IMR-90 (cell line): ENCODE data around the gene EFCAB9.

Experiments
- BHLHE40 ChIP-seq: fragments of 150-350 bp; IDR thresholded peaks from 2 replicates; pipeline ENCODE4 v1.6.1; 2016; ENCODE audit warnings: mild to moderate bottlenecking, low read depth, low read length
- CEBPB ChIP-seq: IDR thresholded peaks from 2 replicates; pipeline ENCODE4 v1.6.1; 2012; ENCODE audit warnings: low read depth, low read length, improper control_type of control experiment
- CTCF ChIP-seq: conservative IDR thresholded peaks from 2 replicates; pipeline ENCODE4 v1.5.1; 2012; ENCODE audit warnings: mild to moderate bottlenecking, low read depth, low read length, improper control_type of control experiment
- ELK1 ChIP-seq: fragments of 150-350 bp; IDR thresholded peaks from 2 replicates; pipeline ENCODE4 v1.6.1; 2016; ENCODE audit warnings: low read depth, mild to moderate bottlenecking, low read length, moderate library complexity, borderline replicate concordance
- MAFK ChIP-seq: IDR thresholded peaks from 2 replicates; pipeline ENCODE4 v1.6.1; 2012; ENCODE audit warnings: low read depth, low read length, improper control_type of control experiment
- MXI1 ChIP-seq: IDR thresholded peaks from 2 replicates; pipeline ENCODE4 v1.6.1; 2012; ENCODE audit warnings: low read depth, mild to moderate bottlenecking, low read length, moderate library complexity, borderline replicate concordance
- POLR2A ChIP-seq: IDR thresholded peaks from 2 replicates; pipeline ENCODE4 v1.6.1; 2012; ENCODE audit warnings: mild to moderate bottlenecking, low read depth, low read length
- RAD21 ChIP-seq: IDR thresholded peaks from 2 replicates; pipeline ENCODE4 v1.6.1; 2012; ENCODE audit warnings: low read length, improper control_type of control experiment
- RFX5 ChIP-seq: IDR thresholded peaks from 2 replicates; pipeline ENCODE4 v1.8.0; 2012; ENCODE audit warnings: low read depth, mild to moderate bottlenecking, low read length, moderate library complexity
- SMC3 ChIP-seq: fragments of 150-350 bp; IDR thresholded peaks from 2 replicates; pipeline ENCODE4 v1.6.1; 2016; ENCODE audit warnings: low read depth, mild to moderate bottlenecking, antibody characterized with exemption, low read length, moderate library complexity

GRCh38 chr5:172229904-172230303 is 35.9 kb downstream of the EFCAB9 start:
- TF ChIP-seq RAD21 (no peak), ELK1 (no peak), MXI1 (no peak), CTCF (no peak), SMC3 (no peak), CEBPB (no peak), RFX5 (no peak), MAFK (no peak), POLR2A (no peak), BHLHE40 (no peak)
